Vagina (tissue), 2 donors: ENCODE results near the gene EEF2KMT.
"Not testable (repeated sequence)": the region's sequence is repeated elsewhere in the genome, so short reads cannot be mapped to it uniquely, and the experiment has no call there.

Source experiments
- POLR2A ChIP-seq, 2 donors: fragments of 450-650 bp; IDR thresholded peaks; one replicate each; pipeline ENCODE4 v1.6.1; 2017; ENCODE audit warnings: antibody characterized with exemption in 2 of 2, mild to moderate bottlenecking in 2 of 2, moderate library complexity in 2 of 2
- POLR2AphosphoS5 ChIP-seq, 2 donors: sonication (generic); formaldehyde crosslinking; IDR thresholded peaks; one replicate each; pipeline ENCODE4 v1.9.0; 2017; ENCODE audit warnings: antibody characterized with exemption in 2 of 2, mild to moderate bottlenecking in 2 of 2, low read depth in 1 of 2; ENCODE audit not compliant: insufficient read depth in 1 of 2
- TF ChIP-seq, protein P1 (sequence below), 3 experiments: fragments of 450-650 bp in 2 of 3; fragments of 200-600 bp in 1 of 3; sonication (generic) in 1 of 3; IDR thresholded peaks; one replicate each; pipeline ENCODE4 v1.5.1; 2017 to 2019; ENCODE audit warnings: antibody characterized with exemption in 3 of 3, mild to moderate bottlenecking in 2 of 3, moderate library complexity in 2 of 3

- TF ChIP-seq, protein P1, sequence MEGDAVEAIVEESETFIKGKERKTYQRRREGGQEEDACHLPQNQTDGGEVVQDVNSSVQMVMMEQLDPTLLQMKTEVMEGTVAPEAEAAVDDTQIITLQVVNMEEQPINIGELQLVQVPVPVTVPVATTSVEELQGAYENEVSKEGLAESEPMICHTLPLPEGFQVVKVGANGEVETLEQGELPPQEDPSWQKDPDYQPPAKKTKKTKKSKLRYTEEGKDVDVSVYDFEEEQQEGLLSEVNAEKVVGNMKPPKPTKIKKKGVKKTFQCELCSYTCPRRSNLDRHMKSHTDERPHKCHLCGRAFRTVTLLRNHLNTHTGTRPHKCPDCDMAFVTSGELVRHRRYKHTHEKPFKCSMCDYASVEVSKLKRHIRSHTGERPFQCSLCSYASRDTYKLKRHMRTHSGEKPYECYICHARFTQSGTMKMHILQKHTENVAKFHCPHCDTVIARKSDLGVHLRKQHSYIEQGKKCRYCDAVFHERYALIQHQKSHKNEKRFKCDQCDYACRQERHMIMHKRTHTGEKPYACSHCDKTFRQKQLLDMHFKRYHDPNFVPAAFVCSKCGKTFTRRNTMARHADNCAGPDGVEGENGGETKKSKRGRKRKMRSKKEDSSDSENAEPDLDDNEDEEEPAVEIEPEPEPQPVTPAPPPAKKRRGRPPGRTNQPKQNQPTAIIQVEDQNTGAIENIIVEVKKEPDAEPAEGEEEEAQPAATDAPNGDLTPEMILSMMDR (IDR thresholded peaks at IDR 0.05) = not testable (repeated sequence)
- TF ChIP-seq POLR2AphosphoS5 (IDR thresholded peaks at IDR 0.05; ENCODE audit: insufficient read depth in 1 of 2, low read depth in 1 of 2); POLR2A (IDR thresholded peaks at IDR 0.05): not testable (repeated sequence)
Observed at GRCh38 chr16:5073771-5074170, 23.8 kb downstream of the EEF2KMT start.
